Mesendoderm (in vitro differentiated cells): Measurements from ENCODE around the gene ZG16B.

Experiments
- DNase-seq: peaks from one replicate; pipeline ENCODE4 v3.0.0; 2013
- H2AK5ac ChIP-seq: 2 replicates; pipeline ENCODE4 v1.6.1; 2013; ENCODE audit warnings: low read length, inconsistent platforms
- H2BK120ac ChIP-seq: 2 replicates; pipeline ENCODE4 v1.6.1; 2013; ENCODE audit warnings: low read depth, mild to moderate bottlenecking, low read length, moderate library complexity, mixed read lengths
- H2BK15ac ChIP-seq: replicated peaks from 2 replicates; pipeline ENCODE4 v1.6.1; 2013; ENCODE audit warnings: low read depth, mild to moderate bottlenecking, moderate library complexity
- H2BK5ac ChIP-seq: 2 replicates; pipeline ENCODE4 v1.6.1; 2013; ENCODE audit warnings: low read length, inconsistent platforms
- H3K18ac ChIP-seq: 2 replicates; pipeline ENCODE4 v1.6.1; 2013; ENCODE audit warnings: mild to moderate bottlenecking, low read length, mixed read lengths
- H3K23ac ChIP-seq: one replicate; pipeline ENCODE4 v1.6.1; 2013; ENCODE audit warnings: low read length
- H3K27ac ChIP-seq: 2 replicates; pipeline ENCODE4 v1.5.1; 2013; ENCODE audit warnings: low read depth, mild to moderate bottlenecking, inconsistent platforms, low read length, moderate library complexity
- H3K27me3 ChIP-seq: 2 replicates; pipeline ENCODE4 v1.6.1; 2013; ENCODE audit warnings: low read length, control low read depth, mild to moderate bottlenecking, inconsistent platforms; ENCODE audit not compliant: insufficient read depth, poor library complexity
- H3K36me3 ChIP-seq: 2 replicates; pipeline ENCODE4 v1.6.1; 2013; ENCODE audit warnings: low read length, inconsistent platforms; ENCODE audit not compliant: control insufficient read depth, insufficient read depth
- H3K4ac ChIP-seq: one replicate; pipeline ENCODE4 v1.6.1; 2013; ENCODE audit warnings: low read depth, mild to moderate bottlenecking, low read length, moderate library complexity
- H3K4me1 ChIP-seq: 2 replicates; pipeline ENCODE4 v1.6.1; 2013; ENCODE audit warnings: low read depth, low read length, inconsistent platforms; ENCODE audit not compliant: control insufficient read depth
- H3K4me2 ChIP-seq: 2 replicates; pipeline ENCODE4 v1.6.1; 2013; ENCODE audit warnings: low read length
- H3K4me3 ChIP-seq: 2 replicates; pipeline ENCODE4 v1.5.1; 2013; ENCODE audit warnings: mild to moderate bottlenecking, low read length
- H3K56ac ChIP-seq: one replicate; pipeline ENCODE4 v1.6.1; 2013; ENCODE audit warnings: low read length
- H3K79me1 ChIP-seq: 2 replicates; pipeline ENCODE4 v1.6.1; 2013; ENCODE audit warnings: low read length, inconsistent platforms
- H3K79me2 ChIP-seq: 2 replicates; pipeline ENCODE4 v1.6.1; 2013; ENCODE audit warnings: mild to moderate bottlenecking, low read length; ENCODE audit not compliant: control insufficient read depth, insufficient read depth
- H3K9ac ChIP-seq: 2 replicates; pipeline ENCODE4 v1.6.1; 2013; ENCODE audit warnings: low read length, inconsistent platforms
- H4K5ac ChIP-seq: one replicate; pipeline ENCODE4 v1.6.1; 2013; ENCODE audit warnings: low read length
- H4K8ac ChIP-seq: one replicate; pipeline ENCODE4 v1.6.1; 2013; ENCODE audit warnings: low read depth, mild to moderate bottlenecking, control low read depth, low read length, moderate library complexity
- WGBS: extraction: QIAGEN DNeasy Blood & Tissue Kit; methylation state at CpG from one replicate; pipeline ENCODE4 v1.1.7; 2013; ENCODE audit warnings: low lambda C conversion rate, missing lambda C conversion rate; ENCODE audit not compliant: insufficient coverage; ENCODE audit errors: extremely low coverage; 5-methylcytosine and 5-hydroxymethylcytosine counted together

Gene ZG16B

DNA sequence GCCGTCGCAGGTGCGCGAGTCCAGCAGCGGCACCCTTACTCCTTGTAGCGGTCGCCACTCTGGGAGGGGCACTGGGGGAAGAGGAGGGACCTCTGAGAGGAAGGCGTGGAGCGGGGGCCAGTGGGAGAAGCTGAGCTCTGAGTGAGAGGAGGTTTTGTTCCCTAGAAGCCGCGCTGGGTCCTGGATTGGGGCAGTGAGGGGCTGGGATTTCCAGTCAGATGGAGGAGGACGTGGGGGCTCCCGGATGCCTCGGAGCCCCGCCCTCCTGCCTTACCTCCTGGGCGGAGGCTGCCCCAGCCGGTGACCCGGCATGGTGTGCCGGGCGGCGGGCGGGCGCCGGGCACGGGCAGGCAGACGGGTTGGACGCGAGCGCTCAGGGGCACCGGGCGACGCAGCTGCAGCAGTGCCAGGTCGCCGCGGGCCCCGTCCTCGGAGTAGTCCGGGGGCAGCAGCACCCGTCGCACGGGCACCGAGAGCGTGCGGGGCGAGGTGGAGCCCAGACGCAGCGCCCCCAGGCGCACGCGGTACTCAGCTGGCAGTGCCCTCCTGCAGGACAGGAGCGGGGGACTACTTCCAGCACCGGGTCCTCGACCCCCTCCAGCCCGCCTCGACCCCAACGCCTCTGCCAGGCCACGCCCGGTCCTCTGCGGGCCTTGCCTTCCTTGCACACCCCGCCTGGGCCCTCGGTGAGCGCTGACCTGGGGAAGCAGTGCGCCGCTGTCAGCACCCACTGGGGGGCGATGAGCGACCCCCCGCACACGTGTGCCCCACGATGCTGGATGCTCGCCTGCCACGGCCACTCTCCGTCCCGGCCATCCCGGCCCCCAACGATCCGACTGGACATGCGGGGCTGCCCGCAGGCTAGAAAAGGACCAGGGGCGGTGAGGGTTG lies 44.8 kb upstream of the ZG16B start:
- no peak overlapping the region for H2BK15ac ChIP-seq
- H2BK5ac ChIP-seq: no peak overlapping the region
- no CpG with 5 or more reads among the region's 79 CpGs for WGBS
- H3K27me3 ChIP-seq: no peaks in the 10 kb centered on the region
- no peaks in the 10 kb centered on the region for H3K79me2 ChIP-seq
- no peak overlapping the region for H3K4ac ChIP-seq
- no peak overlapping the region for H4K5ac ChIP-seq
- H3K79me1 ChIP-seq: no peaks in the 10 kb centered on the region
- H3K4me2 ChIP-seq: no peak overlapping the region
- H3K9ac ChIP-seq: no peak overlapping the region
- no peaks in the 10 kb centered on the region for H3K36me3 ChIP-seq
- no peak for DNase-seq
- no peak overlapping the region for H3K18ac ChIP-seq
- no peak overlapping the region for H3K56ac ChIP-seq
- H3K4me3 ChIP-seq: no peak overlapping the region
- H3K23ac ChIP-seq: no peak overlapping the region
- H3K27ac ChIP-seq: no peak overlapping the region
- H2AK5ac ChIP-seq: no peak overlapping the region
- H4K8ac ChIP-seq: no peak overlapping the region
- H2BK120ac ChIP-seq: no peak overlapping the region
- no peaks in the 10 kb centered on the region for H3K4me1 ChIP-seq

DNA sequence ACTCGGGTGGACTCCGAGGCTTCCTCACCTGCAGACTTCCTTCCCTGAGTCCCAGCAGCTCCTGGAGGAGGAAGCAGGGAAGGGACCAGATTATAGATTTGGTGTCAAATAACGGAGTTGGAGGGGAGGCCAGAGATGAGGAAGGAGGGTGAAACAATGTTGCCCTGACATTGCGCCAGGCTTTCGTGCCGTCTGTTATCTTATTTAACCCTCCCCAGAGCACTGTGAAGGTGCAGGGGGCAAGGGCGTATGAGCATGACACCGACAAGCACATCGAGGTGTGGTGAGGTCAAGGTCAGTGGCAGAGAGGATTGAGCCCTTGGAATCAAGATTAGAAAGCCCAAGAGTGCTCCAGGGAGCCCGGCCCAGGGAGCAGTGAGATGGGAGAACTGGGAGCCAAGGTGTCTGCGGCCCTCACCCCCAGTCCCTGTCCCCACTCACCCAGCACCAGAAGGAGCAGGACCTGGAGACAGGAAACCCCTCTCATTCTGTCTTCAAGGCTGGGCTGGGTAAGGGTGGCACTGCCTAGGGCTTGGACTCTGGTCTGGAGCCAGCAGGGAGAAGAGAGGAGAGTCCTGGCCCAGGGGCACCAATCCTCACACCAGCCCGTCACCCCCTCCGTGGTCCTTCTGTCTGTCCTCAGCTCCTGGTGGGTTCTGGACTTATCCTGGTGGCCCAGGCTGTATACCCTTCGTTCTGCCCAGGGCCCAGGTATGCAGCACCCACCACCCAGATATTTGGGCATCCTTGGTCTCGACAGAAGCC lies 43.9 kb upstream of the ZG16B start:
- no peak overlapping the region for H3K27ac ChIP-seq
- no peak overlapping the region for H4K8ac ChIP-seq
- H3K4me1 ChIP-seq: no peaks in the 10 kb centered on the region
- H3K36me3 ChIP-seq: no peaks in the 10 kb centered on the region
- H4K5ac ChIP-seq: no peak overlapping the region
- H3K4ac ChIP-seq: no peak overlapping the region
- H3K4me3 ChIP-seq: no peak overlapping the region
- DNase-seq: no peak
- no peaks in the 10 kb centered on the region for H3K27me3 ChIP-seq
- H2BK5ac ChIP-seq: no peak overlapping the region
- no peaks in the 10 kb centered on the region for H3K79me1 ChIP-seq
- H3K56ac ChIP-seq: no peak overlapping the region
- H2AK5ac ChIP-seq: no peak overlapping the region
- WGBS: no CpG with 5 or more reads among the region's 15 CpGs
- no peak overlapping the region for H3K18ac ChIP-seq
- no peak overlapping the region for H3K23ac ChIP-seq
- no peak overlapping the region for H2BK120ac ChIP-seq
- no peak overlapping the region for H2BK15ac ChIP-seq
- H3K9ac ChIP-seq: no peak overlapping the region
- H3K4me2 ChIP-seq: no peak overlapping the region
- H3K79me2 ChIP-seq: no peaks in the 10 kb centered on the region

DNA sequence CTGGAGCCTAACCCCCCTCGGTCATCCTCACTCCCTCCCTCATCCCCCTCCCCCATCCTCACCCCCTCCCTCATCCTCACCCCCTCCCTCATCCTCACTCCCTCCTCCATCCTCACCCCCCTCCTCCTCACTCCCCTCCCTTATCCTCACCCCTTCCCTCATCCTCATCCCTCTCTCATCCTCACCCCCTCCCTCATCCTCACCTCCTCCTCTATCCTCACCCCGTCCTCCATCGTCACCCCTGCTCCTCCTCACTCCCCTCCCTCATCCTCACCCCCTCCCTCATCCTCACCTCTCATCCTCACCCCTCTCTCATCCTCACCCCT lies 43.3 kb upstream of the ZG16B start:
- Histone ChIP-seq H3K36me3 (no peaks in the 10 kb centered on the region), H3K27me3 (no peaks in the 10 kb centered on the region)
- 100% methylated on average over 2 of the region's 3 CpGs for WGBS

DNA sequence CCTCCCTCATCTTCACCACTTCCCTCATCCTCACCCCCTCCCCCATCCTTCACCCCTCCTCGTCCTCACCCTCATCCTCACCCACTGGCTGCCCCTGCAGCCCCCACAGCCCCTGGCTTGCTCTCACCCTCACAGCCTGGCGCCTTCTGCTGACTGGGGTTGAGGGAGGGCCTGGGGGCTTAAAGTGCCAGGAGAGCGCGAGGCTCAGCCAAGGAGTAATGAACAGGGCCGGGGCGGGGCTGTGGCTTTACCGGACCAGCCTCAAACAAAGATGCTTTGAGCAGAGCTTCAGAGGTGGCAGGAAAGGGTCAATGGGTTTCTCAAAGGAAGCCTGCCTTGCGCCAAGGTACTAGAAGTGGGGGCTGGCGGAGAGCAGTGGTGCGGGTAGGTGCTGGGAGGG lies 42.7 kb upstream of the ZG16B start, which contains the start of gene PRSS33:
PRSS33 (minus strand) TSS at position 155 of the 400 bp plus-strand sequence. CDS start 1,013 bp downstream, outside the sequence.
- H3K4me1 ChIP-seq: no peaks in the 10 kb centered on the region
- no peak within 1 kb of the TSS for H3K23ac ChIP-seq
- no peak within 1 kb of the TSS for H3K9ac ChIP-seq
- H3K27me3 ChIP-seq: no peaks in the 10 kb centered on the region
- no peak within 1 kb of the TSS for H4K5ac ChIP-seq
- no peak within 1 kb of the TSS for H3K56ac ChIP-seq
- H3K27ac ChIP-seq: no peak within 1 kb of the TSS
- no peak within 1 kb of the TSS for H3K18ac ChIP-seq
- H4K8ac ChIP-seq: no peak within 1 kb of the TSS
- H2BK5ac ChIP-seq: no peak within 1 kb of the TSS
- no peaks in the 10 kb centered on the region for H3K36me3 ChIP-seq
- no peak within 1 kb of the TSS for H3K4ac ChIP-seq
- no peak for DNase-seq
- no peak within 1 kb of the TSS for H3K4me2 ChIP-seq
- no peak within 1 kb of the TSS for H2BK120ac ChIP-seq
- WGBS: 100% methylated on average over 1 of the region's 10 CpGs
- no peak within 1 kb of the TSS for H2AK5ac ChIP-seq
- no peak within 1 kb of the TSS for H3K4me3 ChIP-seq
- H3K79me1 ChIP-seq: no peaks in the 10 kb centered on the region
- no peak within 1 kb of the TSS for H2BK15ac ChIP-seq
- no peaks in the 10 kb centered on the region for H3K79me2 ChIP-seq

More for the DNA sequence above, 43.3 kb upstream of the ZG16B start:
- Histone ChIP-seq H3K23ac (no peak overlapping the region), H3K4me3 (no peak overlapping the region), H3K79me2 (no peaks in the 10 kb centered on the region), H3K79me1 (no peaks in the 10 kb centered on the region), H3K27ac (no peak overlapping the region), H3K4me1 (no peaks in the 10 kb centered on the region), H3K4me2 (no peak overlapping the region), H3K4ac (no peak overlapping the region), H3K9ac (no peak overlapping the region), H2BK120ac (no peak overlapping the region), H2BK15ac (no peak overlapping the region), H2AK5ac (no peak overlapping the region), H4K8ac (no peak overlapping the region), H3K18ac (no peak overlapping the region), H2BK5ac (no peak overlapping the region), H4K5ac (no peak overlapping the region), H3K56ac (no peak overlapping the region)
- DNase-seq: no peak

DNA sequence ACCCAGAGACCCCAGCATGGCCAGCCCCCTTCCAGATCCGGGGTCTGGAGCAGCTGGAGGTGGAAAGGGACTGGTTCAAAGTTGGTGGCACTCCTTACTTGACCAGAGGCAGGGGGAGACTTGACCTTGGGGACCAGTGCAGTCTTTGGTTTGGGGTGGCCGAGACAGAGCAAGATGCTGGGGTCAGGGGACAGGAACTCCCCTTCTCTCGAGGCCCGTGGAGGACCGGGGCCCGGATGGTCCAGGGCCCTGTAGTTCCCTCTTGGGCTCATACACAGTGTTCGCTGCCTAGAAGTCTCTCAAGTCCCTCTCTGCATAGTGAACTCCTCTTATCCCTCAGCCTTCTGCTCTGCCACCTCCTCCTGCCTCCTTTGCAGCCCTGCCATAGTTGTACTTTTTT lies 42.1 kb upstream of the ZG16B start:
- no peak overlapping the region for H2BK5ac ChIP-seq
- no peak overlapping the region for H2BK15ac ChIP-seq
- no peaks in the 10 kb centered on the region for H3K27me3 ChIP-seq
- no peak overlapping the region for H3K4me2 ChIP-seq
- H4K8ac ChIP-seq: no peak overlapping the region
- no peak overlapping the region for H2BK120ac ChIP-seq
- H3K4me1 ChIP-seq: no peaks in the 10 kb centered on the region
- H3K9ac ChIP-seq: no peak overlapping the region
- H3K79me2 ChIP-seq: no peaks in the 10 kb centered on the region
- DNase-seq: no peak
- no peaks in the 10 kb centered on the region for H3K36me3 ChIP-seq
- no peak overlapping the region for H3K23ac ChIP-seq
- H3K4ac ChIP-seq: no peak overlapping the region
- no peaks in the 10 kb centered on the region for H3K79me1 ChIP-seq
- no peak overlapping the region for H3K18ac ChIP-seq
- H4K5ac ChIP-seq: no peak overlapping the region
- WGBS: no CpG with 5 or more reads among the region's 7 CpGs
- H3K56ac ChIP-seq: no peak overlapping the region
- H2AK5ac ChIP-seq: no peak overlapping the region
- no peak overlapping the region for H3K27ac ChIP-seq
- H3K4me3 ChIP-seq: no peak overlapping the region
